Stimulated activated CD8-positive, alpha-beta memory T cell treated with anti-CD3 and anti-CD28 coated beads, Interleukin-15, amount 100 ng/mL, for 1 hour (primary cell): ENCODE data around the gene SMIM5.
"Not testable (repeated sequence)": the region's sequence is repeated elsewhere in the genome, so short reads cannot be mapped to it uniquely, and the experiment has no call there.

ENCODE experiments used
- DNase-seq: peaks from one replicate; pipeline ENCODE4 v3.0.0-alpha.2; 2020; ENCODE audit warnings: low read depth

The SMIM5 gene

DNA sequence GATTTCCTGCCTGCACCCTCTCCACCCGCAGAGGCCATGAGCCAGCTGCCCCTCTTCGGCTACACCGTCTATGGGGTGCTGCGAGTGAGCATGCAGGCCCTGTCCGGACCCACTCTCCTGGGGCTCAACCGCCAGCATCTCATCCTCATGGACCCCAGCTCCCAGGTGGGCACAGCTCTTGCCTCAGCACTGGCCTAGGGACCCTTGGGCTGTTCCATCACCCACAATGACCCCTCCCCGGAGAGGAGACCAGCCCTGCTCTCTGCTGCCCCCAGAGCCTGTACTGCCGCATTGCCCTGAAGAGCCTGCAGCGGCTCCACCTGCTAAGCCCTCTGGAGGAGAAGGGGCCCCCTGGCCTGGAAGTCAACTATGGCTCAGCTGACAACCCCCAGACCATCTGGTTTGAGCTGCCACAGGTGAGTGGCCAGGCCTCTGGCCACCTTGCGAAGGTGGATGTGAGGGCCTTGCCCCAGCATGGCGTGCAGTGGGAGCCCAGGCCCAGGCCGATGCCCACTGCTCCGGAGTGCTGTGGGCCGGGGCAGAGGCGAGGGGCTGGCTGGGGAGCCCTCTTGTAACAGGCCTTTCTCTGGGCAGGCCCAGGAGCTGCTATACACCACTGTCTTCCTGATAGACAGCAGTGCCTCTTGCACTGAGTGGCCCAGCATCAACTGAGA is 7.3 kb upstream of the SMIM5 start:
- DNase-seq, result no peak

GRCh38 chr17:75626496-75627038 is 6.7 kb upstream of the SMIM5 start:
- DNase-seq, result no peak

- no peak for DNase-seq
Measured at GRCh38 chr17:75627094-75627493, 6.1 kb upstream of the SMIM5 start.

- DNase-seq, result no peak
Measured at GRCh38 chr17:75628425-75628824, 4.8 kb upstream of the SMIM5 start.

GRCh38 chr17:75629157-75629556 is 4.1 kb upstream of the SMIM5 start:
- no peak for DNase-seq

- DNase-seq, result no peak
Measured at GRCh38 chr17:75630071-75630917, 2.9 kb upstream of the SMIM5 start.

DNA sequence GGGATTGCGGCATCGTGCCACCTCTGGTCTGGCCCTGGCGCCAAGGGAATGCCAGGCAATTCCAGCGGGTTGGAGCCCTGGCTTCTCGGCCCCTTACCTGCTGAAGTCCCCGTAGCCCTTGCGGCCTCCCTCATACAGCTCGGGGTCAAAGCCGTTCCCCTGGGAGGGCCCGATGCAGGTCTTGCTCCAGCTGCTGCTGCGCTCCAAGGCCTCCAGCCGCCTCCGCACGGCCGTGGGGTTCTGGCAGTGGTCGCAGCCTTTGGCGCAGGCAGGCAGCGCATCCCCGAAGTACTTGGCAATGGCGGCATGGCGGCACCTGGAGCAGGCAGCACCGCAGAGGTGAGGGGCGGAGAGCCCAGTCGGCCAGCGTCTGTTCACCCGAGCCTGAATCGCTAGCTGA is 1.9 kb upstream of the SMIM5 start:
- DNase-seq, result no peak

- DNase-seq, result no peak
Measured at GRCh38 chr17:75632428-75632827, 806 bp upstream of the SMIM5 start.

DNA sequence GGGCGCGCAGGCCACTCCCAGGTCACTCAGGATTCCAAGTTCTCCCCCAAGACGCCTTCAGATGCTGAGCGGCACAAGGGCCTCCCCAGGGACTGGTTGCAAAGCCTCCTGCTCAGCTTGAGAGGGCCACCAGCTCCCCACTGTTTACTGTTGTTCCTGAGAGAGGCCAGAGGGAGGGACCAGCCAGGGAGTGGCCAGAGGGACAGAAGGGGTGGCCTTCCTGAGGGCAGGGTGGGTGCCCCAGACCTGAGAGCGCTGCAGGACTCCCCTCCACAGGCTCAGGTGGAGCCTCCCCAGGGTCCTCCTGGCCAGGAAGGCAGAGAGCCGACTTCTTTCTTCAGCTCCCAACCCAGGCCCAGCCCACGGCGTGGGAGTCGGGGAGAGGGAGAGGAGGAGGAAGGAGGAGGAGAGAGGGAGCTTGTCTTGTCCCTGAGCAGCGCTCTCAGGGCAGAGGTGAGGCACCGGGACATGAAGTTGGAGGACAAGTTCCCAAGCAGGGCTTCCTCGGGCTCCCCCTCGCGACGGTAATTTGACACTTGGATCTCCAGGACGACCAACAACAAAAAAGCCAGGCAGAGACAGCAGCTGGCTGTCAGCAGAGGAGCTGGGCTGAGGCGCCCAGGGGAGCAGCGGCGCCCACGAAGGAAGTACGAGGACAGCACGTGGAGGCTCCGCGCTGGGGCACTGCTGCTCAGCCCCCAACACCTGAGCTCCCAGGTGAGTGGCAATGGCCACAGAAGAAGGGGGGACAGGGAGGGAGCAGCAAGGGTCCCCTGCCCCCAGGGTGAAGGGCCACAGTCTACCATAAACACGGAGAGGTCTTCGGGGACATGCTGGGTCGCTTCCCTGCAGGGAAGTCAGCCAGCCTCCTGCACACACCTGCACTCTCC is 497 bp downstream of the SMIM5 start:
- peak; percentile 20 for DNase-seq

- no peak for DNase-seq
Measured at GRCh38 chr17:75634376-75634740, 1.1 kb downstream of the SMIM5 start.

DNA sequence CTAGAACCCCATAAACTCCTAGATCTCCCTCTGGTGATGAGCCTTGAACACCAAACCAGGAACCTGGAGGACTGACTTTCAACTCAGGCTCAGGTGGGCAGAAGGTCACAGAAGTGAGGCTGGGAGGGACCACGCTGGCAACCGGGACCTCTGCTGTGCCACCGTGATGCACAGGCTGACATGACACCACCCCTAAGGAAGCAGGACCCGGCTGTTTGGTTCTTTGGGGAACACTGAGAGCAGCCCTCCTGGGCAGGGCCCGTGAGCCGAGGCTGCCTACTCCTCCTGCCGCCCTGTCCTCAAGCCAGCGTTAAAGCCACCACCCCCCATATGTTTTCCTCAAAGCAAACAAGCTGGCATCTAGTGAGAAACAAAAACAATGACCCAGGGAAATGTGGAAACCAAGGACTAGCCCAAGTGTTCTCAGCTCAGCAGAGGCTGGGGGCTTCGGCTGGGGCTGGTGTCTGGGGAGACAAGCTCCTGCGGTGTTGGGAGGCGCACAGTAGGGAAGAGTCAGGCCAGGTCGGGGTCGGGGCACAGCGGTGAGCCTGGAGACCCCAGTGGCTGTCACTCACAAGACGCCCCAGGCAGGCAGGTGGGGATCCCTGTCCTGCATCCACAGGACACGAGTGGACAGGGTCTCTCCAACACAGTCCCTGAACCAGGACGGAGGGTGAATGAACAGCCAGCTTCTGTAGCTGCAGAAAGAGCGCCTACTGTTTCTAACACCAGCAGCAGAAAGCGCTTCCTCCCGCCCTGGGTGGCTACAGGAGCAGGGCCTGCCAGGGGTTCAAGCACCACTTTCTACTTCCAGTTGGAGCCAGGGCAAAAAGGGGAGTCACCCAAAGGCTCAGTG is 1.7 kb downstream of the SMIM5 start:
- no peak for DNase-seq

- no peak for DNase-seq
Measured at GRCh38 chr17:75635610-75636202, 2.5 kb downstream of the SMIM5 start.

GRCh38 chr17:75636381-75637142 is 3.3 kb downstream of the SMIM5 start:
- no peak for DNase-seq

DNA sequence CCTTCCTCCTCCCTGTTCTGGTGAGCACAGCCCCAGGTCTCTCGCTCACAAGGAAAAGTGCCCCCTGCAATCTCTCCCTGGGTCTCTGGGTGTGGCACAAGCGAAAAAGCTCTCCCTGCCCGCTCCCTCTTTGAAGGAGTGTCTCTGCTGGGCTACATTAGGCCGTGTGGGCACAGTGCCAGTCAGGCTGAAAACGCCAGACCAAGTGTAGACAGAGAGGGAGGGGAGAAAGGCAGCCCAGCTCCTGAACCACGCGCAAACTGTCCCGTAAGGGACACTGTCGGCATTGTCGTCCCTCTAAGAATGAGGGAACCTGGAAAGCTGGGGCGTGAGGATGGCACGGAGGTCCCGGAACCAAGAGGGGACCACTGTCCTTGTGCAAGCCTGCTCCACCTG is 3.9 kb downstream of the SMIM5 start:
- no peak for DNase-seq

- no peak for DNase-seq
Measured at GRCh38 chr17:75637551-75637950, 4.3 kb downstream of the SMIM5 start.

GRCh38 chr17:75638039-75638438 is 4.8 kb downstream of the SMIM5 start:
- not testable (repeated sequence) for DNase-seq

GRCh38 chr17:75638893-75639292 is 5.7 kb downstream of the SMIM5 start:
- DNase-seq, result no peak

- no peak for DNase-seq
Measured at GRCh38 chr17:75639327-75639726, 6.1 kb downstream of the SMIM5 start.

DNA sequence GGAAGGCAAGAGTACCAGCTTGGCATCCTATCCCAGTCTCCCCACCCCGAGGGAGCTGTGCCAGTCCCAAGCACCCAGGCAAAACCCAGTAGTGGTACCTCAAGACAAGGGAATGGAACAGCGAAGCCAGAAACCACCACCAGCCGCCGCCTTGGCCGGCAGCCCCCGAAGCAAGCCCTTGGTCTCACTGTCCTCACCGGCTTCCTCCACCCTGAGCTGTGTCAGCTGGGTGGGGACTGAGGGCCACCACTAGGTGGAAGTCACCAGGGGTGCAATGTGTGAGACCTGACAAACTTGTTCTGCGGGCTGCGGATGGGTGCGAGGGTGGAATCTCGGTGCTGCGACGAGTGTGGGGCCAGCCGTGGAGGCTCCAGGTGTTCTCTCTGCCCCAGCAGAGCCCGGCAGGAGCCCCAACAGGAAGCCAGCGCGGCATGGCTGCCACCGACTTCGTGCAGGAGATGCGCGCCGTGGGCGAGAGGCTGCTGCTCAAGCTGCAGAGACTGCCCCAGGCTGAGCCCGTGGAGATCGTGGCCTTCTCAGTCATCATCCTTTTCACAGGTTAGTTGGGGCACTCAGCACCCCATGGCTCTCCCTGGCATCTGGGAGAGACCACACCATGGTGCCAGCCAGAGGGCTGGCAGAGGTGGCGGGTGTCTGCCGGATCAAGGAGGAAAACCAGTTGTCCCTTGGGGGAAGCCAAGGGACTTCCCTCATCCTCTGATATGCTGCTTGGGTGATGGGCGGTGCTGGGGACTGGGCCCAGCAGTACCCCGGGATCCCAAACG is 6.7 kb downstream of the SMIM5 start:
- no peak for DNase-seq
